Measurements from ENCODE around the gene CHDH. TPM values are rescaled to one million over a fixed set of nuclear protein-coding genes. Genes with fewer than 3 reads are reported as not detected.

CHDH gene, protein sequence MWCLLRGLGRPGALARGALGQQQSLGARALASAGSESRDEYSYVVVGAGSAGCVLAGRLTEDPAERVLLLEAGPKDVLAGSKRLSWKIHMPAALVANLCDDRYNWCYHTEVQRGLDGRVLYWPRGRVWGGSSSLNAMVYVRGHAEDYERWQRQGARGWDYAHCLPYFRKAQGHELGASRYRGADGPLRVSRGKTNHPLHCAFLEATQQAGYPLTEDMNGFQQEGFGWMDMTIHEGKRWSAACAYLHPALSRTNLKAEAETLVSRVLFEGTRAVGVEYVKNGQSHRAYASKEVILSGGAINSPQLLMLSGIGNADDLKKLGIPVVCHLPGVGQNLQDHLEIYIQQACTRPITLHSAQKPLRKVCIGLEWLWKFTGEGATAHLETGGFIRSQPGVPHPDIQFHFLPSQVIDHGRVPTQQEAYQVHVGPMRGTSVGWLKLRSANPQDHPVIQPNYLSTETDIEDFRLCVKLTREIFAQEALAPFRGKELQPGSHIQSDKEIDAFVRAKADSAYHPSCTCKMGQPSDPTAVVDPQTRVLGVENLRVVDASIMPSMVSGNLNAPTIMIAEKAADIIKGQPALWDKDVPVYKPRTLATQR
- polyA plus RNA-seq (2011; rRNA removed): 0.13 and 0.18 TPM in 2 replicates
- 0.26 and 0.33 TPM in 2 replicates for polyA minus RNA-seq (2011; rRNA and poly(A)+ RNA removed)

DNA sequence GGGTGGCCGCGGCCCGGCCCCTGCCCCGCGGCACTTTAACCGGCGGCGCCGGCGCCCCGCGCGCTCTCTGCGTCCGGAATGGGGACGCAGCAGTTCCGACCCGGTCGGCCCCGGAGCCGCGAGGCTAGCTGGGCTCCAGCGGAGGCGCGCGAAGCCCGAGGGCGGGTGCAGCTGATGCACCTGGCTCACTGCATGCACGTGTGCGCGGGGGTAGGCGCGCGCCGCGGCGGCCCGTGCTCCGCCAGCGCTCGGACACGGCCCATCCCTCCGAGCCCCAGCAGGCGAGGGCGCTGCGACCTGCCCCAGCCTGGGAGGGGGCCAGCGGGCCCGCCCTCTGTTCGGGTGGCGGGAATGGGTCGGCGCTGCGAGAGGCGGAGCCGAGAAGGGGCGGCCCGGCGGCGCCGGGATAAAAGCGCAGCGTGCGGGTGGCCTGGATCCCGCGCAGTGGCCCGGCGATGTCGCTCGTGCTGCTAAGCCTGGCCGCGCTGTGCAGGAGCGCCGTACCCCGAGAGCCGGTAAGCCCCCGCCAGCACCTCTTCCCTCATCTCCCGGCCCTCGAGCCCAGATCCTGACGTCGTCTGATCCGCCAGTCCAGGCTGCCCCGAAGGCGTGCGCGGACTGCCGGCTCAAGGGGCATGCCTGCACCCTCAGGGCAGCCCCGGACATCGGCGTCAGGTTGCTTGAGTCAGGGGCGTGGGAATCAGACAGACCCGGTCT is at the start of gene CHDH, which contains the start of gene IL17RB:
TSS of gene CHDH (minus strand) at position 286 of the 717 bp plus-strand sequence. CDS start 22,411 bp downstream, outside the sequence.
TSS of gene IL17RB (plus strand) at position 435 of the 717 bp plus-strand sequence. CDS start at position 456, 21 bp downstream.
- Histone ChIP-seq H3K27me3 (ENCODE audit: control insufficient read depth, insufficient read depth, low read length) (peaks cover 9% of the 10 kb centered on the region), H3K4me3 (ENCODE audit: low read depth, low read length) (peak within 1 kb of the TSS; percentile 45), H3K36me3 (ENCODE audit: control insufficient read depth, insufficient read depth, low read length) (no peaks in the 10 kb centered on the region)
- ChIA-PET CTCF (interaction anchor here (0.8 to 2.5 kb wide), 5 partner anchors 10 to 168 kb away, joined by 3 to 8 read pairs (median 3); no protein-coding TSS in a partner anchor), POLR2A (no interaction called here)
- no peak for DNase-seq (ENCODE audit: low read depth)
- TF ChIP-seq, protein P1, sequence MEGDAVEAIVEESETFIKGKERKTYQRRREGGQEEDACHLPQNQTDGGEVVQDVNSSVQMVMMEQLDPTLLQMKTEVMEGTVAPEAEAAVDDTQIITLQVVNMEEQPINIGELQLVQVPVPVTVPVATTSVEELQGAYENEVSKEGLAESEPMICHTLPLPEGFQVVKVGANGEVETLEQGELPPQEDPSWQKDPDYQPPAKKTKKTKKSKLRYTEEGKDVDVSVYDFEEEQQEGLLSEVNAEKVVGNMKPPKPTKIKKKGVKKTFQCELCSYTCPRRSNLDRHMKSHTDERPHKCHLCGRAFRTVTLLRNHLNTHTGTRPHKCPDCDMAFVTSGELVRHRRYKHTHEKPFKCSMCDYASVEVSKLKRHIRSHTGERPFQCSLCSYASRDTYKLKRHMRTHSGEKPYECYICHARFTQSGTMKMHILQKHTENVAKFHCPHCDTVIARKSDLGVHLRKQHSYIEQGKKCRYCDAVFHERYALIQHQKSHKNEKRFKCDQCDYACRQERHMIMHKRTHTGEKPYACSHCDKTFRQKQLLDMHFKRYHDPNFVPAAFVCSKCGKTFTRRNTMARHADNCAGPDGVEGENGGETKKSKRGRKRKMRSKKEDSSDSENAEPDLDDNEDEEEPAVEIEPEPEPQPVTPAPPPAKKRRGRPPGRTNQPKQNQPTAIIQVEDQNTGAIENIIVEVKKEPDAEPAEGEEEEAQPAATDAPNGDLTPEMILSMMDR (IDR thresholded peaks at IDR 0.05; ENCODE audit: insufficient read depth, low read depth, low read length): no peak

DNA sequence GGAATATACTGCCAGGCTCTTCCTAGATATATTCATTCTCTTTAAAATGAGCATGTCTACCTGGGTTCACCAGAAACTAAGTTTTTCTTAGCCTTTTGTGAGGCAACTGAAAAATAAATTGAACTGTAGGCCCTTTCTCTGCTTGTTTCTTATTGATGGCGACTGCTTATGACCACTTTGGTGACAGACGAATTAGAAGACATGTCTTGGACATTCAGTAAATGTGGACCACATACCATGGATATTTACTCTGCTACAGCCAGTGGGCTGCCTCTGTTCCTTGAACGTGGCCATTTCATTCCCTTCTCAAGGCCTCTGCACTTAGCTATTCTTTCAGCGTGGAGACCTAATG is 46.0 kb upstream of the CHDH start:
- H3K36me3 ChIP-seq (ENCODE audit: control insufficient read depth, insufficient read depth, low read length): no peaks in the 10 kb centered on the region
- peak overlapping the region; percentile 84 for H3K4me3 ChIP-seq (ENCODE audit: low read depth, low read length)
- TF ChIP-seq, protein P1 (IDR thresholded peaks at IDR 0.05; ENCODE audit: insufficient read depth, low read depth, low read length): no peak
- CTCF ChIA-PET: no interaction called here
- DNase-seq (ENCODE audit: low read depth): no peak
- POLR2A ChIA-PET: interaction anchor here (0.6 kb wide), 1 partner anchor 44 kb away, joined by 9 read pairs; no protein-coding TSS in a partner anchor
- peaks cover 4% of the 10 kb centered on the region; the same call in 1 of the 2 replicates for H3K27me3 ChIP-seq (ENCODE audit: control insufficient read depth, insufficient read depth, low read length)

DNA sequence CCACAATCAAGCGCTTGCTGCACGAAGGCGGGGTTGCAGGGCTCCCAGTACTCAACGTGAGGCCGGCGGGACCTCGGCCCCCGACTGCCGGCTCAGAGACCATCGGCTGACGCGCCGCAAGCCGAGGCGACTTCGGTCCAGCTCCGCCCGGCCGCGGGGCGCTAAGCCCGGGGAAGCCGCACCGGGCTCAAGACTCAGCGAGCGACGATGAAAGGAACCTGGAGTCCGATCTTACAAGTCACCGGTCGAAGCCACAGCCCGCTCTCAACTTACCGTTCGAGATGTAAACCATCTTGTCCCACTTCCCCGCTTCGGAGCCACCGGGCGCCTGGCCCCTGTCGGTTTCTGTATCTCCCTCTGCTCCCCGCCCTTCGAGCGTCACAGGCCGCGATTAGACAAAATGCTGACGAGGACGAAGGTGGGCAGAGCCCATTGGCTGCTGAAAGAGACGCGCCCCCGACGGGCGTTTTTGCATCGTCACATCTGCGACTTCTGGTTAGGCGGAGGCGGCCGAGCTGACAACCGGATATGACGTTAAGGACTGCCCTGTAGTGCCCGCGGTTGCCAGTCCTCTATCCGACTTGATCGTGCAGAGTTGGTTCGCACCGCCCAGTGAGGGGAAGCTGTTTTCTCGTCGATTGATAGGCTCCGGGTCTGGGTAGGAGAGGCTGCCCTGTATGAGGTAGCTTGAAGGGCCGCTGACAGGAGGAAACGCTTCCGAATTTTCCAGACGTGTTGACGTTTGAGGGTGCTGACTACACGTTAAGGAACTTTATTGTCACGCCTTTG is 45.5 kb upstream of the CHDH start, which contains the start of gene SELENOK:
TSS of gene SELENOK (minus strand) at position 363 of the 789 bp plus-strand sequence.
- ChIA-PET POLR2A (interaction anchor here (0.6 kb wide), 1 partner anchor 45 kb away, joined by 9 read pairs; no protein-coding TSS in a partner anchor), CTCF (interaction anchor here (0.6 kb wide), 1 partner anchor 30 kb away, joined by 3 read pairs; no protein-coding TSS in a partner anchor)
- TF ChIP-seq, protein P1 (IDR thresholded peaks at IDR 0.05; ENCODE audit: insufficient read depth, low read depth, low read length): no peak
- H3K27me3 ChIP-seq (ENCODE audit: control insufficient read depth, insufficient read depth, low read length): peaks cover 4% of the 10 kb centered on the region; the same call in 1 of the 2 replicates
- peak; percentile 92 for DNase-seq (ENCODE audit: low read depth)
- no peaks in the 10 kb centered on the region for H3K36me3 ChIP-seq (ENCODE audit: control insufficient read depth, insufficient read depth, low read length)
- H3K4me3 ChIP-seq (ENCODE audit: low read depth, low read length): peak within 1 kb of the TSS; percentile 84

DNA sequence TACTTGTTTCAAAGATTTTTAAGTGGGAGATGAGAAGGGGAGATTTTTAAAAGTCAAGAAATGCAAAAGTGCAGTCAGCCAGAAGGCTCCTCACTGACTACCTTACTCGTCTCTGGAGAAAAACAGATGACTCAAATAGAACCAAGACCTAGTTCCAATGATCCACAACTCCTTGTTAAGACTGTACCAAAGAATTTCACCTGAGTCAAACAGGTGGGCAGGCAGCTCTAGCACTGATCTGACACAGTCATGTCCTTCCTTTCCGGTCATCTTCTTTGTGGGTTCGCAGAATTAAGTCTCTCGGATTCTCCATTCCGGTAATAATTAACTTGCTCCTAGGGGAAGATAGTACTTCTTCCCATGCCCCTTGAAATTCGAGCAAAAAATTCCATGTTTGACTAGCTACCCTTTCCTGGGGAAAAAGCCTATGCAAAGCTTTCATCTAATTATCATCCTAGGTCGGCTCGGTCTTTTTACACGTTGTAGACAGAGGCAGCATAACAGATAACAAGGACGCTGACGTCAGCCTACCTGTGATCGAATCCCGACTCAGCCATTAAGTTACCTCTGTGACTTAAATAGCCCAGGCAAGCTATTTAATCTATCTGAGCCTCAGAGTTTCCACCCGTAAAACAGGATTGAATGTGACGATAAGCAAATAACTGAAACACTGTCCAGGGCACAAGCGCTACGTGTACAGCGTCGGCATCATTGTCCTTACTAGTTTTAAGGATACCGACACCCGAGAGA is 44.7 kb upstream of the CHDH start:
- Histone ChIP-seq H3K27me3 (ENCODE audit: control insufficient read depth, insufficient read depth, low read length) (peaks cover 2% of the 10 kb centered on the region; the same call in 1 of the 2 replicates), H3K36me3 (ENCODE audit: control insufficient read depth, insufficient read depth, low read length) (no peaks in the 10 kb centered on the region), H3K4me3 (ENCODE audit: low read depth, low read length) (peak overlapping the region; percentile 84)
- DNase-seq (ENCODE audit: low read depth): no peak
- TF ChIP-seq, protein P1 (IDR thresholded peaks at IDR 0.05; ENCODE audit: insufficient read depth, low read depth, low read length): no peak
- CTCF ChIA-PET: interaction anchor here (0.5 to 0.6 kb wide), 2 partner anchors 31 to 975 kb away, joined by 3 read pairs; no protein-coding TSS in a partner anchor
- POLR2A ChIA-PET: no interaction called here

All from BJ (cell line).